ENCODE data around the gene ZNF407.

The ZNF407 gene

GRCh38 chr18:74784752-74785151, 187.1 kb downstream of the ZNF407 start:
- no peak for DNase-seq (ENCODE audit: low read depth in 4 of 4, low spot score in 1 of 4)

GRCh38 chr18:74785632-74786031, 188.0 kb downstream of the ZNF407 start:
- no peak for DNase-seq (ENCODE audit: low read depth in 4 of 4, low spot score in 1 of 4)

- no peak for DNase-seq (ENCODE audit: low read depth in 4 of 4, low spot score in 1 of 4)
These were observed 191.0 kb downstream of the ZNF407 start for GRCh38 chr18:74788657-74789056.

- DNase-seq (ENCODE audit: low read depth in 4 of 4, low spot score in 1 of 4): no peak
These were observed 191.4 kb downstream of the ZNF407 start for GRCh38 chr18:74789078-74789477.

GRCh38 chr18:74790451-74790850, 192.8 kb downstream of the ZNF407 start:
- no peak for DNase-seq (ENCODE audit: low read depth in 4 of 4, low spot score in 1 of 4)

- DNase-seq (ENCODE audit: low read depth in 4 of 4, low spot score in 1 of 4): no peak
These were observed 194.0 kb downstream of the ZNF407 start for GRCh38 chr18:74791501-74792194.

- no peak for DNase-seq (ENCODE audit: low read depth in 4 of 4, low spot score in 1 of 4)
These were observed 196.1 kb downstream of the ZNF407 start for GRCh38 chr18:74793746-74794145.

- DNase-seq (ENCODE audit: low read depth in 4 of 4, low spot score in 1 of 4): no peak
These were observed 198.1 kb downstream of the ZNF407 start for GRCh38 chr18:74795751-74796150.

- no peak for DNase-seq (ENCODE audit: low read depth in 4 of 4, low spot score in 1 of 4)
These were observed 198.5 kb downstream of the ZNF407 start for GRCh38 chr18:74796211-74796610.

- no peak for DNase-seq (ENCODE audit: low read depth in 4 of 4, low spot score in 1 of 4)
These were observed 199.3 kb downstream of the ZNF407 start for GRCh38 chr18:74796841-74797576.

- no peak for DNase-seq (ENCODE audit: low read depth in 4 of 4, low spot score in 1 of 4)
These were observed 200.0 kb downstream of the ZNF407 start for GRCh38 chr18:74797577-74798151.

GRCh38 chr18:74799542-74799941, 201.9 kb downstream of the ZNF407 start:
- no peak for DNase-seq (ENCODE audit: low read depth in 4 of 4, low spot score in 1 of 4)

GRCh38 chr18:74800098-74800497, 202.4 kb downstream of the ZNF407 start:
- no peak for DNase-seq (ENCODE audit: low read depth in 4 of 4, low spot score in 1 of 4)

- DNase-seq (ENCODE audit: low read depth in 4 of 4, low spot score in 1 of 4): no peak
These were observed 205.4 kb downstream of the ZNF407 start for GRCh38 chr18:74803117-74803516.

- no peak for DNase-seq (ENCODE audit: low read depth in 4 of 4, low spot score in 1 of 4)
These were observed 206.1 kb downstream of the ZNF407 start for GRCh38 chr18:74803769-74804168.

GRCh38 chr18:74804677-74805076, 207.0 kb downstream of the ZNF407 start:
- no peak for DNase-seq (ENCODE audit: low read depth in 4 of 4, low spot score in 1 of 4)

GRCh38 chr18:74806073-74806472, 208.4 kb downstream of the ZNF407 start:
- DNase-seq (ENCODE audit: low read depth in 4 of 4, low spot score in 1 of 4): no peak

GRCh38 chr18:74806700-74807416, 209.2 kb downstream of the ZNF407 start:
- DNase-seq (ENCODE audit: low read depth in 4 of 4, low spot score in 1 of 4): no peak

GRCh38 chr18:74817576-74817975, 219.9 kb downstream of the ZNF407 start:
- DNase-seq (ENCODE audit: low read depth in 4 of 4, low spot score in 1 of 4): no peak

- DNase-seq (ENCODE audit: low read depth in 4 of 4, low spot score in 1 of 4): no peak
These were observed 221.0 kb downstream of the ZNF407 start for GRCh38 chr18:74818516-74819175.

GRCh38 chr18:74819433-74820059, 221.9 kb downstream of the ZNF407 start:
- no peak for DNase-seq (ENCODE audit: low read depth in 4 of 4, low spot score in 1 of 4)
